A549 (cell line): ENCODE measurements around the gene POLR2E. TPM values are rescaled to one million over a fixed set of nuclear protein-coding genes. Genes with fewer than 3 reads are reported as not detected.

ENCODE experiments used
- ATAC-seq, 2 experiments: fragments of 200-7000 bp in 1 of 2; fragments of >200 bp in 1 of 2; cut with Nextera tagmentation in 1 of 2; cut with Tn5 transposase in 1 of 2; 3 replicates each; pipeline versions ENCODE4 v1.8.0 to v1.9.1; 2018 to 2020; ENCODE audit warnings: mild to moderate bottlenecking in 1 of 2, moderate library complexity in 1 of 2
- CTCF ChIA-PET: fragments of 300-600 bp; sonication (Branson Sonifier 250); formaldehyde crosslinking; extraction: SDS; loops from one replicate; lab custom pipeline; 2021; ENCODE audit warnings: antibody characterized with exemption, inconsistent platforms; lab: Yijun Ruan, JAX
- POLR2A ChIA-PET: fragments of 350-600 bp; formaldehyde crosslinking; extraction: SDS; loops from one replicate; lab custom pipeline; 2021; ENCODE audit warnings: antibody characterized with exemption, inconsistent platforms; lab: Yijun Ruan, JAX
- DNase-seq, 2 experiments: peaks; one replicate each; pipeline versions ENCODE4 v3.0.0 to v3.0.0-alpha.2; 2011 to 2016; ENCODE audit warnings: low read depth in 1 of 2, low spot score in 1 of 2
- FAIRE-seq: peaks from 2 replicates; lab custom pipeline; 2011; peaks lifted over from hg19 to GRCh38; lab: Jason Lieb, UNC
- H3K27ac ChIP-seq, 2 experiments: fragments of >200 bp; sonication (Bioruptor Twin); formaldehyde crosslinking; 3 replicates each; pipeline ENCODE4 v1.5.1; 2016 to 2017
- H3K4me1 ChIP-seq: fragments of >200 bp; sonication (Bioruptor Twin); formaldehyde crosslinking; 3 replicates; pipeline ENCODE4 v1.6.1; 2016
- H3K4me2 ChIP-seq: fragments of >200 bp; sonication (Bioruptor Twin); formaldehyde crosslinking; 3 replicates; pipeline ENCODE4 v1.6.1; 2016
- H3K4me3 ChIP-seq: fragments of >200 bp; sonication (Bioruptor Twin); formaldehyde crosslinking; 3 replicates; pipeline ENCODE4 v1.5.1; 2016
- H3K9me3 ChIP-seq: fragments of >200 bp; sonication (Bioruptor Twin); formaldehyde crosslinking; 3 replicates; pipeline ENCODE4 v1.6.1; 2016
- ATOH8 ChIP-seq: fragments of 250-450 bp; sonication (Bioruptor Pico); IDR thresholded peaks from 2 replicates; pipeline ENCODE4 v1.5.0; 2020; ENCODE audit warnings: low read depth, mild to moderate bottlenecking, moderate library complexity
- BCL3 ChIP-seq: fragments of >200 bp; sonication (Bioruptor Twin); formaldehyde crosslinking; IDR thresholded peaks from 3 replicates; pipeline ENCODE4 v1.6.1; 2016
- CBX2 ChIP-seq: fragments of 200-600 bp; sonication (generic); IDR thresholded peaks from 2 replicates; pipeline ENCODE4 v1.6.1; 2016; ENCODE audit warnings: low read depth, mild to moderate bottlenecking, borderline replicate concordance
- CHD2 ChIP-seq: fragments of 150-350 bp; IDR thresholded peaks from 2 replicates; pipeline ENCODE4 v1.6.1; 2014; ENCODE audit warnings: low read length; ENCODE audit not compliant: partially characterized antibody
- CTCF ChIP-seq: fragments of >200 bp; sonication (Bioruptor Twin); formaldehyde crosslinking; IDR thresholded peaks from 3 replicates; pipeline ENCODE4 v1.5.1; 2016
- EP300 ChIP-seq, 2 experiments: fragments of >200 bp; sonication (Bioruptor Twin); formaldehyde crosslinking; IDR thresholded peaks; 2 replicates in 1 of 2; 3 replicates in 1 of 2; pipeline ENCODE4 v1.6.1; 2016 to 2017
- ESRRA ChIP-seq: fragments of 150-350 bp; IDR thresholded peaks from 2 replicates; pipeline ENCODE4 v1.6.1; 2014; ENCODE audit warnings: mild to moderate bottlenecking, low read length, borderline replicate concordance
- FOSB ChIP-seq: fragments of 250-450 bp; sonication (Bioruptor Pico); IDR thresholded peaks from 2 replicates; pipeline ENCODE4 v1.5.0; 2020; ENCODE audit warnings: mild to moderate bottlenecking, moderate library complexity
- FOSL2 ChIP-seq, 2 experiments: fragments of 450-650 bp in 1 of 2; fragments of >200 bp in 1 of 2; sonication (Bioruptor Twin) in 1 of 2; formaldehyde crosslinking; IDR thresholded peaks; 2 replicates each; pipeline versions ENCODE4 v1.5.0 to v1.6.1; 2016 to 2020; ENCODE audit warnings: mild to moderate bottlenecking in 1 of 2, moderate library complexity in 1 of 2
- FOXS1 ChIP-seq: fragments of 250-450 bp; sonication (Bioruptor Pico); IDR thresholded peaks from 2 replicates; pipeline ENCODE4 v1.5.0; 2020; ENCODE audit warnings: mild to moderate bottlenecking, moderate library complexity
- HDAC2 ChIP-seq: fragments of 200-600 bp; sonication (generic); IDR thresholded peaks from 2 replicates; pipeline ENCODE4 v1.6.1; 2016
- HES2 ChIP-seq: fragments of >200 bp; sonication (Bioruptor Twin); formaldehyde crosslinking; IDR thresholded peaks from 2 replicates; pipeline ENCODE4 v1.6.1; 2016
- HMGXB4 ChIP-seq: fragments of 250-450 bp; sonication (Bioruptor Pico); IDR thresholded peaks from 2 replicates; pipeline ENCODE4 v1.5.0; 2021; ENCODE audit warnings: mild to moderate bottlenecking, moderate library complexity, borderline replicate concordance
- HOXB5 ChIP-seq: fragments of 250-450 bp; sonication (Bioruptor Pico); IDR thresholded peaks from 2 replicates; pipeline ENCODE4 v1.5.0; 2020; ENCODE audit warnings: mild to moderate bottlenecking, moderate library complexity
- JUN ChIP-seq, 2 experiments: fragments of >200 bp; sonication (Bioruptor Twin); formaldehyde crosslinking; IDR thresholded peaks; 2 replicates in 1 of 2; 3 replicates in 1 of 2; pipeline ENCODE4 v1.6.1; 2016 to 2017
- KDM1A ChIP-seq: fragments of 200-600 bp; sonication (generic); IDR thresholded peaks from 2 replicates; pipeline ENCODE4 v1.6.1; 2016; ENCODE audit warnings: low read depth, mild to moderate bottlenecking
- MAZ ChIP-seq: fragments of 150-350 bp; IDR thresholded peaks from 2 replicates; pipeline ENCODE4 v1.6.1; 2014; ENCODE audit warnings: antibody characterized with exemption, low read depth, low read length, borderline replicate concordance
- NFE2L2 ChIP-seq: fragments of 150-350 bp; conservative IDR thresholded peaks from 2 replicates; pipeline ENCODE4 v1.6.1; 2014; ENCODE audit warnings: low read length
- NR3C1 ChIP-seq: fragments of >200 bp; sonication (Bioruptor Twin); formaldehyde crosslinking; IDR thresholded peaks from 3 replicates; pipeline ENCODE4 v1.6.1; 2017
- PBX3 ChIP-seq: IDR thresholded peaks from 2 replicates; pipeline ENCODE4 v1.6.1; 2012
- POLR2A ChIP-seq: IDR thresholded peaks from 2 replicates; pipeline ENCODE4 v1.6.1; 2012; ENCODE audit warnings: mild to moderate bottlenecking, low read length
- POLR2AphosphoS2 ChIP-seq: conservative IDR thresholded peaks from 2 replicates; pipeline ENCODE4 v1.6.1; 2012; ENCODE audit warnings: low read length, improper control_type of control experiment, inconsistent platforms
- REST ChIP-seq: fragments of 200-600 bp; sonication (generic); IDR thresholded peaks from 2 replicates; pipeline ENCODE4 v1.6.1; 2016; ENCODE audit warnings: antibody characterized with exemption, mild to moderate bottlenecking, moderate library complexity
- ZC3H11A ChIP-seq: fragments of 450-650 bp; IDR thresholded peaks from 2 replicates; pipeline ENCODE4 v1.6.1; 2014; ENCODE audit warnings: antibody characterized with exemption, mild to moderate bottlenecking
- ZNF302 ChIP-seq: fragments of 250-450 bp; sonication (Bioruptor Pico); IDR thresholded peaks from 2 replicates; pipeline ENCODE4 v1.9.0; 2021; ENCODE audit warnings: inconsistent platforms, mild to moderate bottlenecking, moderate library complexity
- WGBS: methylation state at CpG from one replicate; pipeline ENCODE4 v1.1.6; 2017; ENCODE audit errors: missing lambda C conversion rate; 5-methylcytosine and 5-hydroxymethylcytosine counted together
- polyA plus RNA-seq, 4 experiments: library from polyadenylated mRNA; depleted of rRNA in 3 of 4; stranded (reverse); fragments of >200 nt; fragmentation: RNase III in 1 of 4; extraction: RNeasy Plus Mini Kit Qiagen cat#74134 plus additional on column Dnase treatment in 1 of 4; gene quantifications; 2 replicates in 3 of 4; 3 replicates in 1 of 4; pipeline ENCODE4 v1.2.3, GENCODE V29; 2011 to 2017

The POLR2E gene
- polyA plus RNA-seq, 2 of the 4 experiments (the other 2 are of a cell fraction) = 99.6 to 172 TPM

GRCh38 chr19:1045247-1045603 lies 50.0 kb downstream of the POLR2E start:
- DNase-seq (peak; percentile 61 to 91), FAIRE-seq (no peak), ATAC-seq (peak; percentile 1 to 44; a peak in 3 of 6 replicates)
- Histone ChIP-seq H3K9me3 (no peaks in the 10 kb centered on the region), H3K27ac (no peak overlapping the region), H3K4me1 (peaks cover 19% of the 10 kb centered on the region), H3K4me2 (no peak overlapping the region), H3K4me3 (no peak overlapping the region)
- ChIA-PET POLR2A (no interaction called here), CTCF (no interaction called here)
- whole genome bisulfite sequencing = 38% methylated on average over 7 of the region's 10 CpGs
- TF ChIP-seq FOSB (CRISPR knock-in tag) = no peak
- no peak for TF ChIP-seq NR3C1
- no peak for TF ChIP-seq POLR2AphosphoS2
- no peak for TF ChIP-seq FOSL2 (IDR thresholded peaks at IDR 0.05)
- no peak for TF ChIP-seq FOSL2 (CRISPR knock-in tag; IDR thresholded peaks at IDR 0.05)
- TF ChIP-seq PBX3 = no peak
- no peak for TF ChIP-seq HDAC2
- no peak for TF ChIP-seq EP300 (IDR thresholded peaks at IDR 0.05)
- TF ChIP-seq POLR2A = no peak
- TF ChIP-seq, all 56 proteins: peak for 0

GRCh38 chr19:1042689-1043511 lies 52.3 kb downstream of the POLR2E start:
- Histone ChIP-seq H3K4me2 (peak overlapping the region; percentile 96), H3K4me3 (peak overlapping the region; percentile 51), H3K27ac (peak overlapping the region; percentile 94 to 96), H3K4me1 (peaks cover 19% of the 10 kb centered on the region), H3K9me3 (no peaks in the 10 kb centered on the region)
- ATAC-seq (peak in 1 of 2 experiments; percentile 0; a peak in 1 of 6 replicates), DNase-seq (peak in 1 of 2 experiments; percentile 63), FAIRE-seq (no peak)
- ChIA-PET CTCF (interaction anchor here (1.2 to 2.0 kb wide), 6 partner anchors 10 to 223 kb away, joined by 3 to 6 read pairs (median 3); no protein-coding TSS in a partner anchor), POLR2A (interaction anchor here (2.3 kb wide), 1 partner anchor 226 kb away, joined by 6 read pairs; no protein-coding TSS in a partner anchor)
- 37% methylated on average over 4 of the region's 23 CpGs for WGBS
- no peak for TF ChIP-seq NFE2L2
- TF ChIP-seq CBX2 = no peak
- TF ChIP-seq CHD2 = no peak
- TF ChIP-seq ESRRA = no peak
- no peak for TF ChIP-seq ZNF302
- TF ChIP-seq FOXS1 (CRISPR knock-in tag) = no peak
- TF ChIP-seq CTCF = no peak
- TF ChIP-seq POLR2AphosphoS2 = no peak
- TF ChIP-seq HOXB5 = no peak
- TF ChIP-seq REST = no peak
- TF ChIP-seq KDM1A = no peak
- TF ChIP-seq BCL3 = no peak
- no peak for TF ChIP-seq MAZ
- TF ChIP-seq ZC3H11A = no peak
- no peak for TF ChIP-seq ATOH8 (CRISPR knock-in tag)
- TF ChIP-seq HMGXB4 (CRISPR knock-in tag) = no peak
- no peak for TF ChIP-seq JUN (IDR thresholded peaks at IDR 0.05)
- TF ChIP-seq HES2 = no peak
